D721Med (cell line): Measurements from ENCODE around the gene FREM1.

Experiments
- DNase-seq: peaks from one replicate; pipeline ENCODE4 v3.0.0; 2011; ENCODE audit warnings: low spot score; ENCODE audit not compliant: insufficient read length
- FAIRE-seq: peaks from 2 replicates; lab custom pipeline; 2011; peaks lifted over from hg19 to GRCh38; lab: Jason Lieb, UNC
- TF ChIP-seq, protein P1 (sequence below): IDR thresholded peaks from 2 replicates; pipeline ENCODE4 v1.5.1; 2012; ENCODE audit warnings: mild to moderate bottlenecking, control low read depth; ENCODE audit not compliant: insufficient read depth; ENCODE audit errors: missing control alignments

FREM1 gene

DNA sequence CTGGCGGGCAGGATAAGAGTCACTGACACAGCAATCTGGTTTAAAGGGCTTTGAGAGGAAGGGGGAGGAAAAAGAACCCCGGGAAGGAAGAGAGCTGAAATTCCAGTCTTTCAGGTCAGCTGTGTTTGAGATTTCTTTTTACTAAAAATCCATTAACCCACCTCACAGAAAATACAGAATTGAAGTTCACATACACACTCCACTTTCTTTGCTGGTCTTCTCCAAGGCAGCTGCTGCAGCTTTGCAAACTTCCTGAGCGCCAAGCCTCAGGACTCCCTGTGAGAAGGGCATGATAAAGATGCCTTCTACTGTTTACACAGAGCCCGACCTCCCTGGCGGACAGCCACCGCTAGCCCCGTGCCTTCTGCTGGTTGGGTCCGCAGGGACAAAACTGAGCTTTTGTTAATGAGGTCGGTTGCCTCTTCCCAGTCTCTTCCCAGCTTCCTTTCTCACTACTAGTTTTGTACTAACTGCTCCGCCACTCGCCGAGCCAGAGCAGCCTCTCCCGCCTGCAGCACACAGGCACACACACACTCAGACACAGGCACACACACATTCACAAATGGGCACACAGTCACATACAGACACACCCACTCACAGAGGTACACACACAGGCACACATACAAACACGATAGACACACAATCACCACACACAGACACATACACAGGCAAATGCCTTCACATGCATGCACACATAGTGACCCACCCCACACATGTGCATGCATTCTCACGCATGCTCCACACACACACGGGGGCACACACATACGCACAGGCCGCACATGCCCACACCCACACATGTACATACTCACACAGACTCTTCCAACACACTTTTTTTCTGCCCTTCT, at the start of gene FREM1:
FREM1 (minus strand) TSS at position 468 of the 845 bp plus-strand sequence. CDS start 41,451 bp downstream, outside the sequence.
- TF ChIP-seq, protein P1, sequence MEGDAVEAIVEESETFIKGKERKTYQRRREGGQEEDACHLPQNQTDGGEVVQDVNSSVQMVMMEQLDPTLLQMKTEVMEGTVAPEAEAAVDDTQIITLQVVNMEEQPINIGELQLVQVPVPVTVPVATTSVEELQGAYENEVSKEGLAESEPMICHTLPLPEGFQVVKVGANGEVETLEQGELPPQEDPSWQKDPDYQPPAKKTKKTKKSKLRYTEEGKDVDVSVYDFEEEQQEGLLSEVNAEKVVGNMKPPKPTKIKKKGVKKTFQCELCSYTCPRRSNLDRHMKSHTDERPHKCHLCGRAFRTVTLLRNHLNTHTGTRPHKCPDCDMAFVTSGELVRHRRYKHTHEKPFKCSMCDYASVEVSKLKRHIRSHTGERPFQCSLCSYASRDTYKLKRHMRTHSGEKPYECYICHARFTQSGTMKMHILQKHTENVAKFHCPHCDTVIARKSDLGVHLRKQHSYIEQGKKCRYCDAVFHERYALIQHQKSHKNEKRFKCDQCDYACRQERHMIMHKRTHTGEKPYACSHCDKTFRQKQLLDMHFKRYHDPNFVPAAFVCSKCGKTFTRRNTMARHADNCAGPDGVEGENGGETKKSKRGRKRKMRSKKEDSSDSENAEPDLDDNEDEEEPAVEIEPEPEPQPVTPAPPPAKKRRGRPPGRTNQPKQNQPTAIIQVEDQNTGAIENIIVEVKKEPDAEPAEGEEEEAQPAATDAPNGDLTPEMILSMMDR: no peak
- FAIRE-seq (no peak), DNase-seq (no peak)

DNA sequence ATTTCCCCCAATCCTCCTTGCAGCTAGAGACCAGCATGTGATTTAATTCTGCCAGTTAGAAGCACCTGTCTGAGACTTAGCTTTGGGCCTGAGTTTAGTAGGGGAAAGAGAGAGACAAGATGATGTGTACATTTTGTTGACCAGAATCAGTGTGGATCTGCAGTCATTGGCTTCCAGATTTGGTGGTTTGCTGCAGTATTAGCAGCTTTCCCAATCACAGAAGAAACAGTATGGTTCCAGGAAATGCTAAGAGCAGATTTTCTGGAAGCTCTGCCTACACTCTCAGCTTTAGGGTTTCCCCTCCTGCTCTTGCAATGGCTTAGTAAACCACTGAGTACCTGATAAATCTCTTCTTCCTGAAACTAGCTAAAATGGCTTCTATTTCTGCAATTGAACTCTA, 48.8 kb upstream of the FREM1 start:
- no peak for DNase-seq
- TF ChIP-seq, protein P1: no peak
- no peak for FAIRE-seq

GRCh38 chr9:14957109-14957508, 46.9 kb upstream of the FREM1 start:
- no peak for DNase-seq
- no peak for FAIRE-seq
- TF ChIP-seq, protein P1: no peak

GRCh38 chr9:14956208-14956607, 46.0 kb upstream of the FREM1 start:
- FAIRE-seq: no peak
- DNase-seq: no peak
- TF ChIP-seq, protein P1: no peak

GRCh38 chr9:14945351-14945750, 35.1 kb upstream of the FREM1 start:
- TF ChIP-seq, protein P1: no peak
- no peak for DNase-seq
- no peak for FAIRE-seq

GRCh38 chr9:14941501-14942405, 31.5 kb upstream of the FREM1 start:
- TF ChIP-seq, protein P1: no peak
- DNase-seq: no peak
- FAIRE-seq: no peak
